Measurements from ENCODE around the gene DMD.

- TF ChIP-seq CTCF (IDR thresholded peaks at IDR 0.05) (no peak), EZH2 (IDR thresholded peaks at IDR 0.05; ENCODE audit: borderline replicate concordance, insufficient read depth, low read depth, low read length, poor library complexity, severe bottlenecking) (no peak)
These were observed 755.6 kb downstream of the DMD start for GRCh38 chrX:32455704-32456103.
